Measurements from ENCODE around the gene PCDHA9.
"Not testable (repeated sequence)": the region's sequence is repeated elsewhere in the genome, so short reads cannot be mapped to it uniquely, and the experiment has no call there.

Gene PCDHA9

GRCh38 chr5:140869555-140869886 lies 21.3 kb downstream of the PCDHA9 start:
- Histone ChIP-seq H3K9me3 (ENCODE audit: control insufficient read depth, insufficient read depth, low read length) (no peaks in the 10 kb centered on the region), H3K4me1 (ENCODE audit: control insufficient read depth, low read length) (no peaks in the 10 kb centered on the region), H3K4me2 (ENCODE audit: low read length) (no peak overlapping the region), H3K79me2 (ENCODE audit: control insufficient read depth, low read length) (no peaks in the 10 kb centered on the region), H3K27ac (ENCODE audit: low read depth, low read length) (no peak overlapping the region), H3K9me2 (replicated peaks; ENCODE audit: control insufficient read depth, low read length) (no peaks in the 10 kb centered on the region), H3K4me3 (ENCODE audit: low read length) (no peak overlapping the region), H3F3A (ENCODE audit: control insufficient read depth, insufficient read depth) (no peaks in the 10 kb centered on the region), H3K36me3 (ENCODE audit: control insufficient read depth, low read length) (no peaks in the 10 kb centered on the region), H4K20me1 (ENCODE audit: control insufficient read depth, insufficient read depth, low read depth, low read length) (no peaks in the 10 kb centered on the region), H3K27me3 (ENCODE audit: control insufficient read depth, low read length) (0 out of 2 replicates have a peak, but pooled peaks cover 2% of the 10 kb centered on the region)
- TF ChIP-seq CTCF (IDR thresholded peaks at IDR 0.05; ENCODE audit: low read depth, low read length, poor library complexity, severe bottlenecking) (no peak), EZH2phosphoT487 (IDR thresholded peaks at IDR 0.05; ENCODE audit: borderline replicate concordance, low read length) (no peak)

- Histone ChIP-seq H3K79me2 (ENCODE audit: control insufficient read depth, low read length) (no peaks in the 10 kb centered on the region), H3K9me3 (ENCODE audit: control insufficient read depth, insufficient read depth, low read length) (no peaks in the 10 kb centered on the region), H3K27ac (ENCODE audit: low read depth, low read length) (no peak overlapping the region), H3K4me2 (ENCODE audit: low read length) (no peak overlapping the region), H4K20me1 (ENCODE audit: control insufficient read depth, insufficient read depth, low read depth, low read length) (no peaks in the 10 kb centered on the region), H3K4me3 (ENCODE audit: low read length) (no peak overlapping the region), H3F3A (ENCODE audit: control insufficient read depth, insufficient read depth) (no peaks in the 10 kb centered on the region), H3K27me3 (ENCODE audit: control insufficient read depth, low read length) (0 out of 2 replicates have a peak, but pooled peaks cover 2% of the 10 kb centered on the region), H3K4me1 (ENCODE audit: control insufficient read depth, low read length) (no peaks in the 10 kb centered on the region), H3K36me3 (ENCODE audit: control insufficient read depth, low read length) (no peaks in the 10 kb centered on the region), H3K9me2 (replicated peaks; ENCODE audit: control insufficient read depth, low read length) (no peaks in the 10 kb centered on the region)
- no peak for TF ChIP-seq EZH2phosphoT487 (IDR thresholded peaks at IDR 0.05; ENCODE audit: borderline replicate concordance, low read length)
- TF ChIP-seq CTCF (IDR thresholded peaks at IDR 0.05; ENCODE audit: low read depth, low read length, poor library complexity, severe bottlenecking) = no peak
Observed at GRCh38 chr5:140870221-140871201, 22.3 kb downstream of the PCDHA9 start.

GRCh38 chr5:140875085-140876065 lies 27.2 kb downstream of the PCDHA9 start, which contains the start of gene PCDHA12:
Gene PCDHA12, plus strand, starts transcription at chr5:140875308. Its CDS starts 165 bp downstream, at chr5:140875473.
- TF ChIP-seq CTCF (IDR thresholded peaks at IDR 0.05; ENCODE audit: low read depth, low read length, poor library complexity, severe bottlenecking) (no peak), EZH2phosphoT487 (IDR thresholded peaks at IDR 0.05; ENCODE audit: borderline replicate concordance, low read length) (no peak)

GRCh38 chr5:140876541-140877261 lies 28.5 kb downstream of the PCDHA9 start:
- H3K9me3 ChIP-seq (ENCODE audit: control insufficient read depth, insufficient read depth, low read length); H3K4me3 ChIP-seq (ENCODE audit: low read length); H3K79me2 ChIP-seq (ENCODE audit: control insufficient read depth, low read length); H3K9me2 ChIP-seq (replicated peaks; ENCODE audit: control insufficient read depth, low read length); H3F3A ChIP-seq (ENCODE audit: control insufficient read depth, insufficient read depth); H3K27ac ChIP-seq (ENCODE audit: low read depth, low read length); H3K36me3 ChIP-seq (ENCODE audit: control insufficient read depth, low read length); H3K4me1 ChIP-seq (ENCODE audit: control insufficient read depth, low read length); H3K4me2 ChIP-seq (ENCODE audit: low read length); H4K20me1 ChIP-seq (ENCODE audit: control insufficient read depth, insufficient read depth, low read depth, low read length); H3K27me3 ChIP-seq (ENCODE audit: control insufficient read depth, low read length): not testable (repeated sequence)

More at GRCh38 chr5:140875085-140876065, 27.2 kb downstream of the PCDHA9 start, which contains the start of gene PCDHA12:
- Histone ChIP-seq H3K4me2 (ENCODE audit: low read length) (no peak within 1 kb of the TSS), H3K27ac (ENCODE audit: low read depth, low read length) (no peak within 1 kb of the TSS), H3K36me3 (ENCODE audit: control insufficient read depth, low read length) (no peaks in the 10 kb centered on the region), H3K9me3 (ENCODE audit: control insufficient read depth, insufficient read depth, low read length) (no peaks in the 10 kb centered on the region; the same call in 1 of the 2 replicates), H3F3A (ENCODE audit: control insufficient read depth, insufficient read depth) (no peaks in the 10 kb centered on the region), H3K79me2 (ENCODE audit: control insufficient read depth, low read length) (no peaks in the 10 kb centered on the region), H4K20me1 (ENCODE audit: control insufficient read depth, insufficient read depth, low read depth, low read length) (no peaks in the 10 kb centered on the region), H3K27me3 (ENCODE audit: control insufficient read depth, low read length) (no peaks in the 10 kb centered on the region), H3K9me2 (replicated peaks; ENCODE audit: control insufficient read depth, low read length) (no peaks in the 10 kb centered on the region), H3K4me3 (ENCODE audit: low read length) (no peak within 1 kb of the TSS), H3K4me1 (ENCODE audit: control insufficient read depth, low read length) (no peaks in the 10 kb centered on the region)

Data from DOHH2 (cell line).